Liver (tissue), 9 donors: Measurements from ENCODE around the gene MYO5A. TPM values are rescaled to one million over a fixed set of nuclear protein-coding genes. Genes with fewer than 3 reads are reported as not detected.
"Not testable (repeated sequence)": the region's sequence is repeated elsewhere in the genome, so short reads cannot be mapped to it uniquely, and the experiment has no call there.

Experiments used
- DNase-seq: peaks from one replicate; pipeline ENCODE4 v3.0.0-alpha.2; 2017; ENCODE audit warnings: low spot score
- H3K27ac ChIP-seq, 2 donors: one replicate each; pipeline ENCODE4 v1.7.0; 2013; ENCODE audit warnings: inconsistent platforms in 2 of 2, low read length in 2 of 2, control low read depth in 1 of 2, low read depth in 1 of 2, mild to moderate bottlenecking in 1 of 2
- H3K27me3 ChIP-seq, 4 donors: one replicate each; pipeline versions ENCODE4 v1.6.1 to v1.7.0; 2013; ENCODE audit warnings: low read length in 3 of 4, inconsistent platforms in 1 of 4, mild to moderate bottlenecking in 1 of 4, moderate library complexity in 1 of 4; ENCODE audit not compliant: control insufficient read depth in 4 of 4, insufficient read depth in 4 of 4
- H3K36me3 ChIP-seq, 4 donors: one replicate each; pipeline versions ENCODE4 v1.6.1 to v1.7.0; 2013; ENCODE audit warnings: low read length in 3 of 4, mild to moderate bottlenecking in 3 of 4, low read depth in 1 of 4, moderate library complexity in 1 of 4; ENCODE audit not compliant: control insufficient read depth in 4 of 4, insufficient read depth in 3 of 4
- H3K4me1 ChIP-seq, 4 donors: one replicate each; pipeline versions ENCODE4 v1.6.1 to v1.7.0; 2013; ENCODE audit warnings: low read length in 3 of 4, mild to moderate bottlenecking in 3 of 4, moderate library complexity in 1 of 4; ENCODE audit not compliant: control insufficient read depth in 4 of 4, insufficient read depth in 4 of 4
- H3K4me3 ChIP-seq, 3 donors: one replicate each; pipeline versions ENCODE4 v1.6.1 to v1.7.0; 2013; ENCODE audit warnings: low read length in 3 of 3, control low read depth in 1 of 3, low read depth in 1 of 3, mild to moderate bottlenecking in 1 of 3
- H3K9ac ChIP-seq, 2 donors: one replicate each; pipeline ENCODE4 v1.7.0; 2013; ENCODE audit warnings: low read length in 2 of 2, mild to moderate bottlenecking in 2 of 2, moderate library complexity in 2 of 2, control low read depth in 1 of 2, low read depth in 1 of 2
- H3K9me3 ChIP-seq, 4 donors: one replicate each; pipeline versions ENCODE4 v1.6.1 to v1.7.0; 2013; ENCODE audit warnings: low read length in 3 of 4; ENCODE audit not compliant: control insufficient read depth in 4 of 4
- EGR1 ChIP-seq, 2 donors: IDR thresholded peaks; 2 replicates each; pipeline ENCODE4 v1.6.1; 2016 to 2018; ENCODE audit warnings: antibody characterized with exemption in 2 of 2, low read depth in 2 of 2
- FOXA1 ChIP-seq: IDR thresholded peaks from 2 replicates; pipeline ENCODE4 v1.6.1; 2016; ENCODE audit warnings: antibody characterized with exemption
- FOXA2 ChIP-seq: IDR thresholded peaks from 2 replicates; pipeline ENCODE4 v1.6.1; 2016; ENCODE audit warnings: antibody characterized with exemption
- GABPA ChIP-seq, 2 donors: IDR thresholded peaks in 1 of 2; conservative IDR thresholded peaks in 1 of 2; 2 replicates each; pipeline ENCODE4 v1.6.1; 2016; ENCODE audit warnings: antibody characterized with exemption in 2 of 2, mild to moderate bottlenecking in 1 of 2, moderate library complexity in 1 of 2
- HNF4A ChIP-seq, 2 donors: conservative IDR thresholded peaks; 2 replicates each; pipeline ENCODE4 v1.6.1; 2016; ENCODE audit warnings: antibody characterized with exemption in 2 of 2, mild to moderate bottlenecking in 2 of 2
- HNF4G ChIP-seq: IDR thresholded peaks from 2 replicates; pipeline ENCODE4 v1.6.1; 2016; ENCODE audit warnings: antibody characterized with exemption
- JUND ChIP-seq, 2 donors: IDR thresholded peaks; 2 replicates each; pipeline ENCODE4 v1.6.1; 2016; ENCODE audit warnings: antibody characterized with exemption in 2 of 2
- NR2F2 ChIP-seq: IDR thresholded peaks from 2 replicates; pipeline ENCODE4 v1.6.1; 2016; ENCODE audit warnings: antibody characterized with exemption
- RAD21 ChIP-seq, 2 donors: IDR thresholded peaks; 2 replicates each; pipeline ENCODE4 v1.6.1; 2016; ENCODE audit warnings: antibody characterized with exemption in 2 of 2, mild to moderate bottlenecking in 2 of 2
- RXRA ChIP-seq, 2 donors: IDR thresholded peaks; 2 replicates each; pipeline ENCODE4 v1.6.1; 2017 to 2018; ENCODE audit warnings: antibody characterized with exemption in 2 of 2, mild to moderate bottlenecking in 1 of 2
- SP1 ChIP-seq: IDR thresholded peaks from 2 replicates; pipeline ENCODE4 v1.6.1; 2018; ENCODE audit warnings: antibody characterized with exemption, mild to moderate bottlenecking
- TAF1 ChIP-seq: conservative IDR thresholded peaks from 2 replicates; pipeline ENCODE4 v1.6.1; 2016; ENCODE audit warnings: antibody characterized with exemption, mild to moderate bottlenecking
- YY1 ChIP-seq: IDR thresholded peaks from 2 replicates; pipeline ENCODE4 v1.6.1; 2016; ENCODE audit warnings: antibody characterized with exemption, mild to moderate bottlenecking
- ZBTB33 ChIP-seq: IDR thresholded peaks from 2 replicates; pipeline ENCODE4 v1.6.1; 2016; ENCODE audit warnings: antibody characterized with exemption
- WGBS: extraction: QIAGEN DNeasy Blood & Tissue Kit; methylation state at CpG from one replicate; pipeline ENCODE4 v1.1.7; 2013; 5-methylcytosine and 5-hydroxymethylcytosine counted together
- polyA plus RNA-seq, 2 donors: library from polyadenylated mRNA; stranded (reverse) in 1 of 2; unstranded in 1 of 2; fragments of 200-250 nt in 1 of 2; fragments of >200 nt in 1 of 2; fragmentation: Nextera tagmentation in 1 of 2; extraction: Ambion mirVana in 1 of 2; gene quantifications; one replicate each; pipeline versions ENCODE4 v1.2.1 to v1.2.3, GENCODE V29; 2013 to 2015
- total RNA-seq, 2 donors: library from RNA; depleted of rRNA; stranded (reverse); fragments of >200 nt; gene quantifications; one replicate each; pipeline ENCODE4 v1.2.3, GENCODE V29; 2014
- TF ChIP-seq, protein P1 (sequence below): IDR thresholded peaks from 2 replicates; pipeline ENCODE4 v1.6.1; 2016; ENCODE audit warnings: antibody characterized with exemption
- TF ChIP-seq, protein P2 (sequence below): IDR thresholded peaks from 2 replicates; pipeline ENCODE4 v1.6.1; 2016; ENCODE audit warnings: antibody characterized with exemption, mild to moderate bottlenecking
- TF ChIP-seq, protein P3 (sequence below): fragments of 150-350 bp; IDR thresholded peaks from 2 replicates; pipeline ENCODE4 v1.5.1; 2017; ENCODE audit warnings: improper control_type of control experiment, low read depth, low read length; ENCODE audit not compliant: missing input control
- TF ChIP-seq, protein P4 (sequence below): IDR thresholded peaks from 2 replicates; pipeline ENCODE4 v1.6.1; 2016; ENCODE audit warnings: antibody characterized with exemption
- donor health status: healthy.
- donor health status: healthy.
- donor health status: healthy.
- donor health status: healthy.
- donor health status: healthy.

The MYO5A gene
- total and polyA plus RNA-seq, 4 donors = 1.0 to 7.1 (median 3.0) TPM

- no peak overlapping the region for H3K4me3 ChIP-seq
- H3K27ac ChIP-seq = no peak overlapping the region
- no peaks in the 10 kb centered on the region for H3K4me1 ChIP-seq
- H3K36me3 ChIP-seq = no peaks in the 10 kb centered on the region
- no peak overlapping the region for H3K9ac ChIP-seq
- 90% methylated on average over 6 of the region's 6 CpGs for WGBS
- H3K9me3 ChIP-seq = no peaks in the 10 kb centered on the region
- TF ChIP-seq ZBTB33 (no peak), EGR1 (IDR thresholded peaks at IDR 0.05; ENCODE audit: low read depth in 2 of 2) (no peak), RAD21 (IDR thresholded peaks at IDR 0.05) (no peak), HNF4G (no peak), YY1 (no peak), HNF4A (conservative IDR thresholded peaks at IDR 0.05) (no peak), GABPA (IDR thresholded peaks at IDR 0.05 in 1 of 2, conservative IDR thresholded peaks at IDR 0.05 in 1 of 2) (no peak), RXRA (IDR thresholded peaks at IDR 0.05) (no peak), NR2F2 (no peak), SP1 (no peak), FOXA1 (no peak), TAF1 (no peak), FOXA2 (no peak), JUND (IDR thresholded peaks at IDR 0.05) (no peak)
- TF ChIP-seq, protein P1, sequence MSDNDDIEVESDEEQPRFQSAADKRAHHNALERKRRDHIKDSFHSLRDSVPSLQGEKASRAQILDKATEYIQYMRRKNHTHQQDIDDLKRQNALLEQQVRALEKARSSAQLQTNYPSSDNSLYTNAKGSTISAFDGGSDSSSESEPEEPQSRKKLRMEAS = no peak
- TF ChIP-seq, protein P2, sequence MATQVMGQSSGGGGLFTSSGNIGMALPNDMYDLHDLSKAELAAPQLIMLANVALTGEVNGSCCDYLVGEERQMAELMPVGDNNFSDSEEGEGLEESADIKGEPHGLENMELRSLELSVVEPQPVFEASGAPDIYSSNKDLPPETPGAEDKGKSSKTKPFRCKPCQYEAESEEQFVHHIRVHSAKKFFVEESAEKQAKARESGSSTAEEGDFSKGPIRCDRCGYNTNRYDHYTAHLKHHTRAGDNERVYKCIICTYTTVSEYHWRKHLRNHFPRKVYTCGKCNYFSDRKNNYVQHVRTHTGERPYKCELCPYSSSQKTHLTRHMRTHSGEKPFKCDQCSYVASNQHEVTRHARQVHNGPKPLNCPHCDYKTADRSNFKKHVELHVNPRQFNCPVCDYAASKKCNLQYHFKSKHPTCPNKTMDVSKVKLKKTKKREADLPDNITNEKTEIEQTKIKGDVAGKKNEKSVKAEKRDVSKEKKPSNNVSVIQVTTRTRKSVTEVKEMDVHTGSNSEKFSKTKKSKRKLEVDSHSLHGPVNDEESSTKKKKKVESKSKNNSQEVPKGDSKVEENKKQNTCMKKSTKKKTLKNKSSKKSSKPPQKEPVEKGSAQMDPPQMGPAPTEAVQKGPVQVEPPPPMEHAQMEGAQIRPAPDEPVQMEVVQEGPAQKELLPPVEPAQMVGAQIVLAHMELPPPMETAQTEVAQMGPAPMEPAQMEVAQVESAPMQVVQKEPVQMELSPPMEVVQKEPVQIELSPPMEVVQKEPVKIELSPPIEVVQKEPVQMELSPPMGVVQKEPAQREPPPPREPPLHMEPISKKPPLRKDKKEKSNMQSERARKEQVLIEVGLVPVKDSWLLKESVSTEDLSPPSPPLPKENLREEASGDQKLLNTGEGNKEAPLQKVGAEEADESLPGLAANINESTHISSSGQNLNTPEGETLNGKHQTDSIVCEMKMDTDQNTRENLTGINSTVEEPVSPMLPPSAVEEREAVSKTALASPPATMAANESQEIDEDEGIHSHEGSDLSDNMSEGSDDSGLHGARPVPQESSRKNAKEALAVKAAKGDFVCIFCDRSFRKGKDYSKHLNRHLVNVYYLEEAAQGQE = no peak
- TF ChIP-seq, protein P3, sequence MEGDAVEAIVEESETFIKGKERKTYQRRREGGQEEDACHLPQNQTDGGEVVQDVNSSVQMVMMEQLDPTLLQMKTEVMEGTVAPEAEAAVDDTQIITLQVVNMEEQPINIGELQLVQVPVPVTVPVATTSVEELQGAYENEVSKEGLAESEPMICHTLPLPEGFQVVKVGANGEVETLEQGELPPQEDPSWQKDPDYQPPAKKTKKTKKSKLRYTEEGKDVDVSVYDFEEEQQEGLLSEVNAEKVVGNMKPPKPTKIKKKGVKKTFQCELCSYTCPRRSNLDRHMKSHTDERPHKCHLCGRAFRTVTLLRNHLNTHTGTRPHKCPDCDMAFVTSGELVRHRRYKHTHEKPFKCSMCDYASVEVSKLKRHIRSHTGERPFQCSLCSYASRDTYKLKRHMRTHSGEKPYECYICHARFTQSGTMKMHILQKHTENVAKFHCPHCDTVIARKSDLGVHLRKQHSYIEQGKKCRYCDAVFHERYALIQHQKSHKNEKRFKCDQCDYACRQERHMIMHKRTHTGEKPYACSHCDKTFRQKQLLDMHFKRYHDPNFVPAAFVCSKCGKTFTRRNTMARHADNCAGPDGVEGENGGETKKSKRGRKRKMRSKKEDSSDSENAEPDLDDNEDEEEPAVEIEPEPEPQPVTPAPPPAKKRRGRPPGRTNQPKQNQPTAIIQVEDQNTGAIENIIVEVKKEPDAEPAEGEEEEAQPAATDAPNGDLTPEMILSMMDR = no peak
- TF ChIP-seq, protein P4, sequence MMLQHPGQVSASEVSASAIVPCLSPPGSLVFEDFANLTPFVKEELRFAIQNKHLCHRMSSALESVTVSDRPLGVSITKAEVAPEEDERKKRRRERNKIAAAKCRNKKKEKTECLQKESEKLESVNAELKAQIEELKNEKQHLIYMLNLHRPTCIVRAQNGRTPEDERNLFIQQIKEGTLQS = no peak
- no peak for DNase-seq
- no peaks in the 10 kb centered on the region for H3K27me3 ChIP-seq
Observed at GRCh38 chr15:52462806-52463360, 65.8 kb downstream of the MYO5A start.

DNA sequence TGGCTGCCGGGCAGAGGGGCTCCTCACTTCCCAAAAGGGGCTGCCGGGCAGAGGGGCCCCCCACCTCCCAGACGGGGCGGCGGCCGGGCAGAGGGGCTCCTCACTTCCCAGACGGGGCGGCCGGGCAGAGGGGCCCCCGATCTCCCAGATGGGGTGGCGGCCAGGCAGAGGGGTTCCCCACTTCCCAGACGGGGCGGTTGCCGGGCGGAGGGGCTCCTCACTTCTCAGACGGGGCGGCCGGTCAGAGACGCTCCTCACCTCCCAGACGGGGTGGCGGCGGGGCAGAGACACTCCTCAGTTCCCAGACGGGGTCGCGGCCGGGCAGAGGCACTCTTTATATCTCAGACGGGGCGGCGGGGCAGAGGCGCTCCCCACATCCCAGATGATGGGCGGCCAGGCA, 69.0 kb downstream of the MYO5A start:
- DNase-seq, H3K4me1 ChIP-seq, H3K4me3 ChIP-seq, H3K9me3 ChIP-seq, H3K27ac ChIP-seq, H3K27me3 ChIP-seq, H3K36me3 ChIP-seq, H3K9ac ChIP-seq: not testable (repeated sequence)
- 98% methylated on average over 30 of the region's 31 CpGs for WGBS

DNA sequence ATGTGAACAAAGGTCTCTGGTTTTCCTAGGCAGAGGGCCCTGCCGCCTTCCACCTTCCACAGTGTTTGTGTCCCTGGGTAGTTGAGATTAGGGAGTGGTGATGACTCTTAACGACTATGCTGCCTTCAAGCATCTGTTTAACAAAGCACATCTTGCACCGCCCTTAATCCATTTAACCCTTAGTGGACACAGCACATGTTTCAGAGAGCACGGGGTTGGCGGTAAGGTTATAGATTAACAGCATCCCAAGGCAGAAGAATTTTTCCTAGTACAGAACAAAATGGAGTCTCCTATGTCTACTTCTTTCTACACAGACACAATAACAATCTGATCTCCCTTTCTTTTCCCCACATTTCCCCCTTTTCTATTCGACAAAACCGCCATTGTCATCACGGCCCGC, 69.4 kb downstream of the MYO5A start:
- DNase-seq, H3K9ac ChIP-seq, H3K27me3 ChIP-seq, H3K9me3 ChIP-seq, H3K36me3 ChIP-seq, H3K27ac ChIP-seq, H3K4me3 ChIP-seq, H3K4me1 ChIP-seq: not testable (repeated sequence)
- WGBS = 85% methylated on average over 9 of the region's 9 CpGs
